ENCODE results near the gene KRT79.

GRCh38 chr12:52814710-52815155 lies 19.4 kb downstream of the KRT79 start:
- TF ChIP-seq POLR2A (IDR thresholded peaks at IDR 0.05) = no peak
- TF ChIP-seq CTCF (IDR thresholded peaks at IDR 0.05) = no peak
